ENCODE results near the gene PPP1R8.

The PPP1R8 gene

GRCh38 chr1:27894521-27894920, 63.9 kb downstream of the PPP1R8 start:
- no peak for DNase-seq (ENCODE audit: low spot score)

All from pons (tissue), 1 donor.